Hepatocyte (in vitro differentiated cells): ENCODE results near the gene PACSIN3. TPM values are rescaled to one million over a fixed set of nuclear protein-coding genes. Genes with fewer than 3 reads are reported as not detected.

ENCODE experiments used
- DNase-seq: peaks from one replicate; pipeline ENCODE4 v3.0.0-alpha.2; 2016; ENCODE audit warnings: low spot score
- H2AFZ ChIP-seq: fragments of 200-600 bp; sonication (generic); 2 replicates; pipeline ENCODE4 v1.6.0; 2016; ENCODE audit warnings: antibody characterized with exemption, mild to moderate bottlenecking
- H3K27ac ChIP-seq: fragments of 200-600 bp; sonication (generic); 2 replicates; pipeline ENCODE4 v1.5.1; 2016; ENCODE audit warnings: mild to moderate bottlenecking
- H3K27me3 ChIP-seq: fragments of 200-600 bp; sonication (generic); 2 replicates; pipeline ENCODE4 v1.6.1; 2016
- H3K36me3 ChIP-seq: fragments of 200-600 bp; sonication (generic); replicated peaks from 2 replicates; pipeline ENCODE4 v1.5.1; 2016; ENCODE audit warnings: low read depth; ENCODE audit not compliant: insufficient read depth
- H3K4me1 ChIP-seq: fragments of 200-600 bp; sonication (generic); 2 replicates; pipeline ENCODE4 v1.5.1; 2016; ENCODE audit warnings: mild to moderate bottlenecking, moderate library complexity; ENCODE audit not compliant: insufficient read depth
- H3K4me2 ChIP-seq: fragments of 200-600 bp; sonication (generic); 2 replicates; pipeline ENCODE4 v1.6.0; 2016
- H3K4me3 ChIP-seq: fragments of 200-600 bp; sonication (generic); 2 replicates; pipeline ENCODE4 v1.5.1; 2016; ENCODE audit warnings: mild to moderate bottlenecking
- H3K79me2 ChIP-seq: fragments of 200-600 bp; sonication (generic); 2 replicates; pipeline ENCODE4 v1.6.0; 2017; ENCODE audit warnings: mild to moderate bottlenecking
- H3K9me2 ChIP-seq: fragments of 200-600 bp; sonication (generic); replicated peaks from 2 replicates; pipeline ENCODE4 v1.6.0; 2017; ENCODE audit warnings: mild to moderate bottlenecking; ENCODE audit not compliant: insufficient read depth
- H3K9me3 ChIP-seq: fragments of 200-600 bp; sonication (generic); 2 replicates; pipeline ENCODE4 v1.5.1; 2016; ENCODE audit warnings: low read depth, mild to moderate bottlenecking
- H4K20me1 ChIP-seq: fragments of 200-600 bp; sonication (generic); 2 replicates; pipeline ENCODE4 v1.6.0; 2016; ENCODE audit warnings: mild to moderate bottlenecking; ENCODE audit not compliant: insufficient read depth, poor library complexity, severe bottlenecking
- EZH2 ChIP-seq: fragments of 200-600 bp; sonication (generic); IDR thresholded peaks from 2 replicates; pipeline ENCODE4 v1.6.1; 2016; ENCODE audit warnings: antibody characterized with exemption, mild to moderate bottlenecking, borderline replicate concordance
- EZH2phosphoT487 ChIP-seq: fragments of 200-600 bp; sonication (generic); IDR thresholded peaks from one replicate; pipeline ENCODE4 v1.6.1; 2018; ENCODE audit warnings: antibody characterized with exemption, mild to moderate bottlenecking, low read depth, moderate library complexity; ENCODE audit not compliant: unreplicated experiment, severe bottlenecking
- WGBS: methylation state at CpG from one replicate; pipeline ENCODE4 v1.1.6; 2016; ENCODE audit warnings: low lambda C conversion rate; ENCODE audit errors: missing lambda C conversion rate; 5-methylcytosine and 5-hydroxymethylcytosine counted together
- polyA plus RNA-seq: library from polyadenylated mRNA; unstranded; fragments of >200 nt; fragmentation: Nextera tagmentation; extraction: Ambion mirVana; gene quantifications from 2 replicates; pipeline ENCODE4 v1.2.1, GENCODE V29; 2016
- total RNA-seq: library from RNA; depleted of rRNA; stranded (reverse); fragments of >200 nt; gene quantifications from 2 replicates; pipeline ENCODE4 v1.2.3, GENCODE V29; 2014
- TF ChIP-seq, protein P1 (sequence below): fragments of 200-600 bp; sonication (generic); IDR thresholded peaks from 2 replicates; pipeline ENCODE4 v1.5.1; 2016; ENCODE audit warnings: antibody characterized with exemption, mild to moderate bottlenecking; ENCODE audit not compliant: poor library complexity

The PACSIN3 gene
- total RNA-seq (35.2 and 53.7 TPM in 2 replicates), polyA plus RNA-seq (68.1 and 70.7 TPM in 2 replicates)

- H3K27me3 ChIP-seq: no peaks in the 10 kb centered on the region
- DNase-seq: peak; percentile 82
- no peaks in the 10 kb centered on the region for H4K20me1 ChIP-seq
- H3K9me3 ChIP-seq: no peaks in the 10 kb centered on the region
- TF ChIP-seq, protein P1, sequence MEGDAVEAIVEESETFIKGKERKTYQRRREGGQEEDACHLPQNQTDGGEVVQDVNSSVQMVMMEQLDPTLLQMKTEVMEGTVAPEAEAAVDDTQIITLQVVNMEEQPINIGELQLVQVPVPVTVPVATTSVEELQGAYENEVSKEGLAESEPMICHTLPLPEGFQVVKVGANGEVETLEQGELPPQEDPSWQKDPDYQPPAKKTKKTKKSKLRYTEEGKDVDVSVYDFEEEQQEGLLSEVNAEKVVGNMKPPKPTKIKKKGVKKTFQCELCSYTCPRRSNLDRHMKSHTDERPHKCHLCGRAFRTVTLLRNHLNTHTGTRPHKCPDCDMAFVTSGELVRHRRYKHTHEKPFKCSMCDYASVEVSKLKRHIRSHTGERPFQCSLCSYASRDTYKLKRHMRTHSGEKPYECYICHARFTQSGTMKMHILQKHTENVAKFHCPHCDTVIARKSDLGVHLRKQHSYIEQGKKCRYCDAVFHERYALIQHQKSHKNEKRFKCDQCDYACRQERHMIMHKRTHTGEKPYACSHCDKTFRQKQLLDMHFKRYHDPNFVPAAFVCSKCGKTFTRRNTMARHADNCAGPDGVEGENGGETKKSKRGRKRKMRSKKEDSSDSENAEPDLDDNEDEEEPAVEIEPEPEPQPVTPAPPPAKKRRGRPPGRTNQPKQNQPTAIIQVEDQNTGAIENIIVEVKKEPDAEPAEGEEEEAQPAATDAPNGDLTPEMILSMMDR: no peak
- no peak for TF ChIP-seq EZH2
- no peak for TF ChIP-seq EZH2phosphoT487
- peak within 1 kb of the TSS; percentile 96 for H3K4me2 ChIP-seq
- H3K4me1 ChIP-seq: peaks cover 43% of the 10 kb centered on the region
- no peaks in the 10 kb centered on the region for H3K9me2 ChIP-seq
- H2AFZ ChIP-seq: peak within 1 kb of the TSS; percentile 96
- peaks cover 44% of the 10 kb centered on the region for H3K79me2 ChIP-seq
- peak within 1 kb of the TSS; percentile 99 for H3K27ac ChIP-seq
- H3K36me3 ChIP-seq: no peaks in the 10 kb centered on the region
- WGBS: under 1% methylated on average over 24 of the region's 80 CpGs
- H3K4me3 ChIP-seq: peak within 1 kb of the TSS; percentile 97
These were observed at the start of gene PACSIN3 for GRCh38 chr11:47186076-47186699. Gene PACSIN3, minus strand, starts transcription at chr11:47186434. Its CDS starts 3,707 bp downstream, at chr11:47182727.

GRCh38 chr11:47235163-47235562 lies 48.9 kb upstream of the PACSIN3 start:
- no peaks in the 10 kb centered on the region for H3K27me3 ChIP-seq
- H3K27ac ChIP-seq: no peak overlapping the region
- no peaks in the 10 kb centered on the region for H3K79me2 ChIP-seq
- no peaks in the 10 kb centered on the region for H3K4me1 ChIP-seq
- 91% methylated on average over 12 of the region's 12 CpGs for WGBS
- no peak overlapping the region for H3K4me3 ChIP-seq
- H3K9me3 ChIP-seq: no peaks in the 10 kb centered on the region
- no peak overlapping the region for H3K4me2 ChIP-seq
- no peaks in the 10 kb centered on the region for H3K9me2 ChIP-seq
- H4K20me1 ChIP-seq: no peaks in the 10 kb centered on the region
- TF ChIP-seq EZH2phosphoT487 (no peak), EZH2 (no peak)
- TF ChIP-seq, protein P1: no peak
- DNase-seq: no peak
- H3K36me3 ChIP-seq: no peaks in the 10 kb centered on the region
- H2AFZ ChIP-seq: no peak overlapping the region

- WGBS: 74% methylated on average over 12 of the region's 12 CpGs
- H3K27me3 ChIP-seq: no peaks in the 10 kb centered on the region
- H3K4me3 ChIP-seq: no peak overlapping the region
- H3K36me3 ChIP-seq: no peaks in the 10 kb centered on the region
- no peaks in the 10 kb centered on the region for H4K20me1 ChIP-seq
- no peak for DNase-seq
- H3K27ac ChIP-seq: peak overlapping the region; percentile 40
- no peaks in the 10 kb centered on the region for H3K79me2 ChIP-seq
- no peaks in the 10 kb centered on the region for H3K9me2 ChIP-seq
- no peak for TF ChIP-seq EZH2
- TF ChIP-seq, protein P1: no peak
- no peak for TF ChIP-seq EZH2phosphoT487
- no peak overlapping the region for H2AFZ ChIP-seq
- no peaks in the 10 kb centered on the region for H3K9me3 ChIP-seq
- H3K4me1 ChIP-seq: no peaks in the 10 kb centered on the region
- H3K4me2 ChIP-seq: peak overlapping the region; percentile 41
These were observed 48.5 kb upstream of the PACSIN3 start for GRCh38 chr11:47234669-47235100.
